ENCODE results near the gene SH2D7. TPM values are rescaled to one million over a fixed set of nuclear protein-coding genes. Genes with fewer than 3 reads are reported as not detected.
A peak's percentile ranks its signal among the peaks of the same experiment; 100 is the strongest.

SH2D7 gene
- total RNA-seq, 4 donors from 2014 or later = not detected

DNA sequence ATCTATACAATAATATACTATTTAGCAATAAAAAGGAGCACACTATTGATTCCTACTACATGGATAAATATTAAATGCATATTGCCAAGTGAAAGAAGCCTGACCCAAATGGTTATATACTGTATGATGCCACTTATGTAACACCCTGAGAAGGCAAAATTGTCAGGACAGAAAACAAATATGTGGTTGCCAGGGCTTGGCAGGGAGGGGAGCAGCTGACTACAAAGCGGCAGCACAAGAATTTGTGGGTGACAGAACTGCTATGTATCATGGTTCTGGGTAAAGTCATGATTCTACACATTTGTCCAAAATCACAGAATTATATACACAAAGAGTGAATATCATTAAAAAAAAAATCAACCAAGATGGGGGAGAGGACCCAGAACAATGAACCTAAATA lies 37.4 kb upstream of the SH2D7 start:
- TF ChIP-seq, protein P1, sequence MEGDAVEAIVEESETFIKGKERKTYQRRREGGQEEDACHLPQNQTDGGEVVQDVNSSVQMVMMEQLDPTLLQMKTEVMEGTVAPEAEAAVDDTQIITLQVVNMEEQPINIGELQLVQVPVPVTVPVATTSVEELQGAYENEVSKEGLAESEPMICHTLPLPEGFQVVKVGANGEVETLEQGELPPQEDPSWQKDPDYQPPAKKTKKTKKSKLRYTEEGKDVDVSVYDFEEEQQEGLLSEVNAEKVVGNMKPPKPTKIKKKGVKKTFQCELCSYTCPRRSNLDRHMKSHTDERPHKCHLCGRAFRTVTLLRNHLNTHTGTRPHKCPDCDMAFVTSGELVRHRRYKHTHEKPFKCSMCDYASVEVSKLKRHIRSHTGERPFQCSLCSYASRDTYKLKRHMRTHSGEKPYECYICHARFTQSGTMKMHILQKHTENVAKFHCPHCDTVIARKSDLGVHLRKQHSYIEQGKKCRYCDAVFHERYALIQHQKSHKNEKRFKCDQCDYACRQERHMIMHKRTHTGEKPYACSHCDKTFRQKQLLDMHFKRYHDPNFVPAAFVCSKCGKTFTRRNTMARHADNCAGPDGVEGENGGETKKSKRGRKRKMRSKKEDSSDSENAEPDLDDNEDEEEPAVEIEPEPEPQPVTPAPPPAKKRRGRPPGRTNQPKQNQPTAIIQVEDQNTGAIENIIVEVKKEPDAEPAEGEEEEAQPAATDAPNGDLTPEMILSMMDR (IDR thresholded peaks at IDR 0.05) = no peak
- ATAC-seq (ENCODE audit: low FRiP score) (no peak), DNase-seq (ENCODE audit: low spot score) (no peak)

DNA sequence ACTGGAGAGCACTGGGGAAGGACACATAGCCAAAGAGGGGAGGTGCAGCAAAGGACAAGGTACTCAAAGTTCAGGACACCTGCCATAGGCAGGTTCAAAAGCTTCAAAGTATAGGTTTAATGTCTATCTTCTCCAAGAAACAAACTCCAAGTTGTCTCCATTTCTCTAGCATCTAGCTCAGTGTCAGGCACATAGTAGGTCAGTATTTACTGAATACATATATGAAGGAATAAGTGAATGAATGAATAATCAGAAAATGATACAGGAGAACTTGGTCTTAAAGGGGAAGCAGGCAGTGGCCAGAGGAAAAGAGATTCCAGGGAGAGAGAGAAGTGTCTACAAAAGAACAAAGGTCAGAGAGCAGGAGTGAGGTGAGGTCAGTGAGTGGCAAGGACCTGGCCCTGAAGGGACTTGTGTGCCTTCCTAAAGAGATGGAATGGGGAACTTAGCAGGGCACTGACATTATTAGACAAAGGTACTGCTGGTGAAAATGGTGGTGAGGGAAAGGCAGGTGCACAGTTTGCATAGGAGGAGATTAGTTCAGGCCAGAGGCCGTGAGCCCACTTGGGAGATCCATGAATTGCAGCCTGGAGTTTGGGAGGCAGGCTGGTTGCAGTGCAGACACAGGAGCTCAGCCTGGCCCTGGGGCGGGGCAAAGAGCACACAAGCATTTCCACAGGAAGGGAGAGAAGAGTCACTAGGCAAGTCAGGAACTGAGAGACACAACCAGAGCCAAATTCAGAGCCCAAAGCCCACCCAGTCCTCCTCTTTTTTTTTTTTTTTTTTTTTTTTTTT lies 36.2 kb upstream of the SH2D7 start:
- ATAC-seq (ENCODE audit: low FRiP score) (peak; percentile 29), DNase-seq (ENCODE audit: low spot score) (no peak)
- TF ChIP-seq, protein P1 (IDR thresholded peaks at IDR 0.05) = no peak

DNA sequence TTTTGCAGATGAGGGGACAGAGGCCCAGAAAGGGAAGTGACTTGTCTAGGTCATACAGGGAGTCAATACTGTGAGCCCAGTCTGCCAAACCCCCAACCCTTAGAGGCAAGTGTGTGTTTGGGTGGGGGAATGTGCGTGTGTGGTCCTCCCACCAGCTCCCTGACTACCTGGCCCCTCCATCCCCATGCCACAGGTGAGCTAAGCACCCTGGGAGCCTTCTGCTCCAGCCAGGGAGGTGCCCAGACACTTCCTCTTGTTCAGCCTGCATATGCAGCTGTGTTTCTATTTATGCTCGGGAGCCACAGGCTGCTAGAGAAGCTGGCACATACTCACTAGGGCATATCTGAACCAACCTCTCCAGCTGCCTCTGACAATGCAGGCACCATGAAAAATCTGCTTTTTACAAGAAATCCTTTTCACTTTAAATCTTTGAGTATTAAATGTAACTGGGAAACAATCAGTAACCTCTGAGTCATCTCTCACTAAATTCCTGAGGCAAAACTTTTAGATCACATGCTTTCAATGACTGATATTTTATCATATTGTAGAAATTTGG lies 35.6 kb upstream of the SH2D7 start:
- TF ChIP-seq, protein P1 (IDR thresholded peaks at IDR 0.05) = no peak
- ATAC-seq (ENCODE audit: low FRiP score) (no peak), DNase-seq (ENCODE audit: low spot score) (no peak)

DNA sequence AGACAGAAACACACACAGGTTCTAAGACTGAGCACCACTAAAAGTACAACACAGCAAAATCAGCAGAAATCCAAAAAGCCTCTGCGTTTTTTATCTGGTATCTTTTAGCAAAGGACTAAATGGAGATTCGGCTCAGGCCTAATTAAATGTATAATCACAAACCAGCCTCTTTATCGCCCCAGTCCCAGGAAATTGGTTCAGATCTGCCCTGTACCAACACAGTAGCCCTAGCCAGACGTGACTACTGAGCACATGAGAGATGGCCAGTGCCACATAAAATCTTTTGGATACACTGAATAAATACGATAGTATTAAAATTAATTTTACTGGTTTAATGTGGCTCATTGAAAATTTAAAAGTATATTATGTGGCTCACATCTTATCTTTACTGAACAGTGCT lies 34.6 kb upstream of the SH2D7 start:
- ATAC-seq (ENCODE audit: low FRiP score) (no peak), DNase-seq (ENCODE audit: low spot score) (no peak)
- TF ChIP-seq, protein P1 (IDR thresholded peaks at IDR 0.05) = no peak

DNA sequence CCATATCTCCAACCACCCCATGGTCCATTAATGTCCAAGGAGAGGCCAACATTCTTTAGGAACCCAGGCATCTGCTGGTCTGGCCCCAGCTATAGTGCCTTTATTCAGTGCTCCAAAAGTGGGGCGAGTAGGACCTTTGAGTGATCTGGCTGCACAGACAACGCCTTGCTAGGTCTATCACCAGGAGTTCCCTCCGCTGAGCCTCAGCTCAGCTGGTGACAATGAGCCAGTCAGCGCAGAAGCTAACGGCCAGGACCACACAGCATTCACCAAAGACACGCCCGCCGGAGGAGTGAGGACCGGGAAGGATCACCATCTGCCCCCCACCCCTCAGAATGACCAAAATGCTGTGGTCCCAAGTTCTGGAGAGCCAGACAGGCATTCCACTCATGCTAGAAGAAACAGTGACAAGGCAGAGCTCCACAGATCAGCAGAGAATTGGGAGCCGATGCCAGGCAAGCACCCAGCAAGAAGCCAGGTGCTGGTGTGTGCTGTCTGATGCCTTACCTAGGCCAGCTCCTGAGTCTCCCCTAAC lies 33.9 kb upstream of the SH2D7 start:
- ATAC-seq (ENCODE audit: low FRiP score) (no peak), DNase-seq (ENCODE audit: low spot score) (no peak)
- TF ChIP-seq, protein P1 (IDR thresholded peaks at IDR 0.05) = no peak

DNA sequence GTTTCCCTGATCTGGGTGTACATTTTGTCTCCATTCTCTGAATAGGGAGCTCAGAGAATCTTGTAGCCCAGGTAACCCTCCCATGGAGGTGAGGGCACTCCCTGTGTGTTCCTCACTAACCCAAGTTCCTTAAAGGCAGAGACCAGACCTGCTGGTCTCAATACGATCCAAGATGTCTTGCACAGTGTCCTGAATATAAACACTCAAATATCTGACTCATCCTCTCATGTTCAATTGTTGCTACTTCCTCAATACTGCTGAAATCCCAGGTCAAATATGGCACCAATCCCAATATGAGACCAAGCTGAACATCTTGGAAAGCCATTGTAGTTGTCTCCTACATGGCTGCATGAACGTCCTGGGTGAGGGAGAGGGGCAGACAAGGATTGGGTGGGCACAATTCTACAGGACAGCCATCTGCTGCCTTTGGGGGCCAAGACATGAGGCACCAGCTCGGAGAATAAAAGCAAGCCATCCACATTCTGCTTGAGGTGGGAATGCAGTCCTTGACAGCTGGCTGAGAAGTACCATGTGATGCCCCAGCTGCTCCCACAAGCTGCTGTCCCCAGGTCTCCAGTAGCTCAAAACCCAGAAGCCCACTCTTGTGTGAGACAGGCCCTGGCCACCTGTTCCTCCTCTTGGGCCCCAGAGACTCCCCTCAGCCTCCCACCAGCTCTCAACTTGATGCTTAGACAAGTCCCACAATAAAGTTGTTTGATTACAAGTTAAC lies 33.1 kb upstream of the SH2D7 start:
- ATAC-seq (ENCODE audit: low FRiP score) = no peak
- TF ChIP-seq, protein P1 (IDR thresholded peaks at IDR 0.05) = no peak

More for the DNA sequence above, 33.1 kb upstream of the SH2D7 start:
- no peak for DNase-seq (ENCODE audit: low spot score)
